ENCODE data around the gene XPO6.

DNA sequence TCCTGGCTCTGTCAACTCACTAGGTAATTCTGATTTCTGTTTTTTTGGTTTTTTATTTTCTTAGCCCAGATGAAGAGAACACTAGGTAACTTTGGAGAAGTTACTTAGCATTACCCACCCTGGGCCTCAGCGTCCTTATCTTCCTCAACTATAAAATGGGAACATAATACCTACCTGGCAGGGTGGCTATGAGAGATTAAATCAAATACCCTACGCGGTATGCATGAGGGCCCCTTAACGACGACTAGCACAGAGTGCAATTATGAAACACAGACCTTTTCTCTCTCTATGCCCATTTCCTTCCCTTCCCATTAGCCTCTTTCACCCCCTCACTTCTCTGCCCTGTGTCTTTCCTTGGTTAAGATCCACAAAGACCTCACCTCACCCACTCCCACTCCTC, 11.1 kb downstream of the XPO6 start:
- TF ChIP-seq, protein P1, sequence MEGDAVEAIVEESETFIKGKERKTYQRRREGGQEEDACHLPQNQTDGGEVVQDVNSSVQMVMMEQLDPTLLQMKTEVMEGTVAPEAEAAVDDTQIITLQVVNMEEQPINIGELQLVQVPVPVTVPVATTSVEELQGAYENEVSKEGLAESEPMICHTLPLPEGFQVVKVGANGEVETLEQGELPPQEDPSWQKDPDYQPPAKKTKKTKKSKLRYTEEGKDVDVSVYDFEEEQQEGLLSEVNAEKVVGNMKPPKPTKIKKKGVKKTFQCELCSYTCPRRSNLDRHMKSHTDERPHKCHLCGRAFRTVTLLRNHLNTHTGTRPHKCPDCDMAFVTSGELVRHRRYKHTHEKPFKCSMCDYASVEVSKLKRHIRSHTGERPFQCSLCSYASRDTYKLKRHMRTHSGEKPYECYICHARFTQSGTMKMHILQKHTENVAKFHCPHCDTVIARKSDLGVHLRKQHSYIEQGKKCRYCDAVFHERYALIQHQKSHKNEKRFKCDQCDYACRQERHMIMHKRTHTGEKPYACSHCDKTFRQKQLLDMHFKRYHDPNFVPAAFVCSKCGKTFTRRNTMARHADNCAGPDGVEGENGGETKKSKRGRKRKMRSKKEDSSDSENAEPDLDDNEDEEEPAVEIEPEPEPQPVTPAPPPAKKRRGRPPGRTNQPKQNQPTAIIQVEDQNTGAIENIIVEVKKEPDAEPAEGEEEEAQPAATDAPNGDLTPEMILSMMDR (IDR thresholded peaks at IDR 0.05; ENCODE audit: insufficient read depth, low read length), result no peak
- no peak for TF ChIP-seq GABPA (IDR thresholded peaks at IDR 0.05; ENCODE audit: low read depth)

All from HL-60 (cell line).